ENCODE results near the gene PPP1R3F.

The PPP1R3F gene

GRCh38 chrX:49271341-49271740, 1.7 kb downstream of the PPP1R3F start:
- DNase-seq (ENCODE audit: low read depth) = no peak

GRCh38 chrX:49272421-49272820, 2.8 kb downstream of the PPP1R3F start:
- no peak for TF ChIP-seq CTCF (conservative IDR thresholded peaks at IDR 0.05; ENCODE audit: low read depth, low read length)

More at GRCh38 chrX:49271341-49271740, 1.7 kb downstream of the PPP1R3F start:
- H3K4me3 ChIP-seq (ENCODE audit: low read depth, low read length) = no peak overlapping the region
- TF ChIP-seq CTCF (conservative IDR thresholded peaks at IDR 0.05; ENCODE audit: low read depth, low read length) = no peak

GRCh38 chrX:49273181-49273727, 3.7 kb downstream of the PPP1R3F start:
- no peak for DNase-seq (ENCODE audit: low read depth)
- H3K4me3 ChIP-seq (ENCODE audit: low read depth, low read length) = no peak overlapping the region
- TF ChIP-seq CTCF (conservative IDR thresholded peaks at IDR 0.05; ENCODE audit: low read depth, low read length) = no peak

More at GRCh38 chrX:49272421-49272820, 2.8 kb downstream of the PPP1R3F start:
- DNase-seq (ENCODE audit: low read depth) = no peak
- H3K4me3 ChIP-seq (ENCODE audit: low read depth, low read length) = no peak overlapping the region

GRCh38 chrX:49276207-49276606, 6.6 kb downstream of the PPP1R3F start:
- DNase-seq (ENCODE audit: low read depth) = no peak
- TF ChIP-seq CTCF (conservative IDR thresholded peaks at IDR 0.05; ENCODE audit: low read depth, low read length) = no peak
- no peak overlapping the region for H3K4me3 ChIP-seq (ENCODE audit: low read depth, low read length)

GRCh38 chrX:49276671-49277534, 7.3 kb downstream of the PPP1R3F start:
- TF ChIP-seq CTCF (conservative IDR thresholded peaks at IDR 0.05; ENCODE audit: low read depth, low read length) = no peak
- no peak for DNase-seq (ENCODE audit: low read depth)
- no peak overlapping the region for H3K4me3 ChIP-seq (ENCODE audit: low read depth, low read length)

- no peak for TF ChIP-seq CTCF (conservative IDR thresholded peaks at IDR 0.05; ENCODE audit: low read depth, low read length)
- DNase-seq (ENCODE audit: low read depth) = no peak
- H3K4me3 ChIP-seq (ENCODE audit: low read depth, low read length) = no peak overlapping the region
Measured at GRCh38 chrX:49277535-49277830, 7.9 kb downstream of the PPP1R3F start.

GRCh38 chrX:49278081-49278480, 8.5 kb downstream of the PPP1R3F start:
- no peak overlapping the region for H3K4me3 ChIP-seq (ENCODE audit: low read depth, low read length)
- no peak for TF ChIP-seq CTCF (conservative IDR thresholded peaks at IDR 0.05; ENCODE audit: low read depth, low read length)
- DNase-seq (ENCODE audit: low read depth) = no peak
